GM19452 (cell line): Measurements from ENCODE around the gene KRTAP4-6.
"Not testable (repeated sequence)": the region's sequence is repeated elsewhere in the genome, so short reads cannot be mapped to it uniquely, and the experiment has no call there.

Experiments
- ATAC-seq: cut with Tn5 transposase; IDR thresholded peaks from one replicate; pipeline ENCODE4 v1.9.1; 2021; ENCODE audit not compliant: unreplicated experiment

Gene KRTAP4-6

GRCh38 chr17:41140360-41141131 lies at the start of gene KRTAP4-6:
KRTAP4-6 (minus strand) TSS chr17:41140544; CDS start chr17:41140487, 57 bp downstream.
- ATAC-seq: no peak

- not testable (repeated sequence) for ATAC-seq
Measured at GRCh38 chr17:41189837-41190318, 49.5 kb upstream of the KRTAP4-6 start, which contains the start of gene KRTAP9-1. KRTAP9-1 (plus strand) TSS chr17:41189887; CDS start chr17:41189887, 0 bp downstream.

GRCh38 chr17:41186872-41187271 lies 46.5 kb upstream of the KRTAP4-6 start:
- ATAC-seq: no peak

GRCh38 chr17:41185001-41185400 lies 44.7 kb upstream of the KRTAP4-6 start:
- no peak for ATAC-seq

- ATAC-seq: no peak
Measured at GRCh38 chr17:41184480-41184961, 44.2 kb upstream of the KRTAP4-6 start, which contains the start of gene KRTAP4-1. KRTAP4-1 (minus strand) TSS chr17:41184911; CDS start chr17:41184854, 57 bp downstream.

- ATAC-seq: no peak
Measured at GRCh38 chr17:41178843-41179616, 38.7 kb upstream of the KRTAP4-6 start.

GRCh38 chr17:41178341-41178740 lies 38.0 kb upstream of the KRTAP4-6 start:
- ATAC-seq: no peak

- ATAC-seq: no peak
Measured at GRCh38 chr17:41177727-41178271, 37.5 kb upstream of the KRTAP4-6 start, which contains the start of gene KRTAP4-2. KRTAP4-2 (minus strand) TSS chr17:41178221; CDS start chr17:41178164, 57 bp downstream.

- no peak for ATAC-seq
Measured at GRCh38 chr17:41176744-41177387, 36.5 kb upstream of the KRTAP4-6 start.

- ATAC-seq: no peak
Measured at GRCh38 chr17:41171886-41172285, 31.5 kb upstream of the KRTAP4-6 start.

- ATAC-seq: no peak
Measured at GRCh38 chr17:41168121-41168520, 27.8 kb upstream of the KRTAP4-6 start, which contains the start of gene KRTAP4-3. KRTAP4-3 (minus strand) TSS chr17:41168221; CDS start chr17:41168172, 49 bp downstream.

- no peak for ATAC-seq
Measured at GRCh38 chr17:41167561-41167960, 27.2 kb upstream of the KRTAP4-6 start.

- ATAC-seq: no peak
Measured at GRCh38 chr17:41163828-41164227, 23.5 kb upstream of the KRTAP4-6 start.

- ATAC-seq: no peak
Measured at GRCh38 chr17:41160648-41161047, 20.3 kb upstream of the KRTAP4-6 start, which contains the start of gene KRTAP4-4. KRTAP4-4 (minus strand) TSS chr17:41160748; CDS start chr17:41160691, 57 bp downstream.

GRCh38 chr17:41160190-41160589 lies 19.8 kb upstream of the KRTAP4-6 start:
- ATAC-seq: not testable (repeated sequence)

GRCh38 chr17:41153856-41154255 lies 13.5 kb upstream of the KRTAP4-6 start:
- ATAC-seq: no peak

- ATAC-seq: no peak
Measured at GRCh38 chr17:41151525-41151924, 11.2 kb upstream of the KRTAP4-6 start.

- ATAC-seq: no peak
Measured at GRCh38 chr17:41150026-41150425, 9.7 kb upstream of the KRTAP4-6 start.

GRCh38 chr17:41149652-41149985 lies 9.3 kb upstream of the KRTAP4-6 start, which contains the start of gene KRTAP4-5:
KRTAP4-5 (minus strand) TSS chr17:41149825; CDS start chr17:41149767, 58 bp downstream.
- no peak for ATAC-seq

- not testable (repeated sequence) for ATAC-seq
Measured at GRCh38 chr17:41148971-41149651, 8.8 kb upstream of the KRTAP4-6 start.
